ENCODE measurements around the gene FAHD1.
"Not testable (repeated sequence)": the region's sequence is repeated elsewhere in the genome, so short reads cannot be mapped to it uniquely, and the experiment has no call there.

Gene FAHD1

DNA sequence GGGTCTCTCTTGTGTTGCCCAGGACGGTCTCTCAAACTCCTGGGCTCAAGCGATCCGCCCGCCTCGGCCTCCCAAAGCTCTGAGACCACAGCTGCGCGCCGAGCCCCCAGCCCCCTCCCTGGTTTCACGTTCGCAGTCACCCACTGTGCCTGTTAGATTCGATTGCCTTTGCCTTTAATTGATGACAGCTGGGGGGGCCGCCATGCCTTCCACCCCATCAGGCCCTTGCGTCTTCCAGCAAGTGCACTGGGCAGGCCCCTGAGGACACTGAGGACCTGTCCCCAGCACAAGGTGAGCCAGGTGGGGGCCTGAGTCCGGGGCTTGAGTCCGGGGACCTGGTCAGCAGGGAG is 36.8 kb upstream of the FAHD1 start:
- DNase-seq = no peak

DNA sequence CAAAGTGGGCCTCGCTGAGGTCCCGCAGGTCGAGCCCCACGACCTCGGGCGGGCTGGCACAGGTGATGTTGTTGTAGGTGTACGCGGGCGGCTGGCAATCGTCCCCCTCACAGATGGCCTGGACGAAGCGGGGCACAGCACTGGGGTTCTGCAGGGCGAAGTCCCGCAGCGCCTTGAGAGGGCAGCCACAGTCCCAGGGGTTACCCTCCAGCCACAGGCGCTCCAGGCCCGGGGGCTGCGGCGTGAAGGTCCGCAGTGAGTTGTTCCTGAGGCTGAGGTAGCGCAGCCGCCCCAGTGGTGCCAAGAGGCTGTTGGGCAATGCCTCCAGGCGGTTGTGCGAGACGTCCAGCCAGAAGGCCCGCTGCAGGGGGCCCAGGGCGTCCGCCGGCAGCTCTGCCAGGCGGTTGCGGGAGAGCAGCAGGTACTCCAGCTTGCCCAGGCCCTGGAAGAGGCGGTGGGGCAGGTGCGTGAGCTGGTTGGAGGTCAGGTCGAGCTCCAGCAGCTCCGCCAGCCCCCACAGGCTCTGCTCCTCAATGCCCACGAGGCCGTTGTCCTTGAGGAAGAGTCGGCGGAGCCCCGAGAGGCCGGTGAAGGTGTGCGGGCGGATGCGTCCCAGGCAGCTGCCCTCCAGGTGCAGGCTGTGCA is 36.3 kb upstream of the FAHD1 start:
- no peak for DNase-seq

DNA sequence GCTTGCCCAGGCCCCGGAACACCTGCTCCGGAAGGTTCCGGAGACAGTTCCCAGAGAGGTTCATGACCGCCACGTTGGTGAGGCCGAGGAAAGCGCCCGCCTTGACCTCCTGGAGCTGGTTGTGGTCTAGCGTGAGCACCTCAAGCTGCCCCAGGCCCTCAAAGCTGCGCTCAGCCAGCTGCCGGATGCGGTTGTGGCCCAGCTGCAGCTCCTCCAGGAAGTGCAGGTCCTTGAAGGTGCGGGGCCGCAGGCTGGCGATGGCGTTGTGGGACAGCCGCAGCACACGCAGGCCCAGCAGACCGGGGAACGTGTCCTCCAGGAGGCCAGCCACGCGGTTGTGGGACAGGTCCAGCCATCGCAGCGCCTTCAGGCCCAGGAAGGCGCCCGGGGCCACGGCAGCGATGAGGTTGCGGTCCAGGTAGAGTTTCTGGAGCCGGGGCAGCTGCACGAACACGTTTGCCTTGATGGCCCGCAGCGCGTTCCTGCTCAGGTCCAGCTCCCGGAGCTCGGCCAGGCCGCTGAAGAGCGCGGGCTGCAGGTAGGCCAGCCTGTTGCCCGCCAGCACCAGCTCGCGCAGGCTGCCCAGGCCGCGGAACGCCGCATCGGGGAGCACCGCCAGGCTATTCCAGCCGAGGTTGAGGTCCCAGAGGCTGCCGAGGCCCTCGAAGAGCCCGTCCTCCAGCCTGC is 35.6 kb upstream of the FAHD1 start:
- no peak for DNase-seq

DNA sequence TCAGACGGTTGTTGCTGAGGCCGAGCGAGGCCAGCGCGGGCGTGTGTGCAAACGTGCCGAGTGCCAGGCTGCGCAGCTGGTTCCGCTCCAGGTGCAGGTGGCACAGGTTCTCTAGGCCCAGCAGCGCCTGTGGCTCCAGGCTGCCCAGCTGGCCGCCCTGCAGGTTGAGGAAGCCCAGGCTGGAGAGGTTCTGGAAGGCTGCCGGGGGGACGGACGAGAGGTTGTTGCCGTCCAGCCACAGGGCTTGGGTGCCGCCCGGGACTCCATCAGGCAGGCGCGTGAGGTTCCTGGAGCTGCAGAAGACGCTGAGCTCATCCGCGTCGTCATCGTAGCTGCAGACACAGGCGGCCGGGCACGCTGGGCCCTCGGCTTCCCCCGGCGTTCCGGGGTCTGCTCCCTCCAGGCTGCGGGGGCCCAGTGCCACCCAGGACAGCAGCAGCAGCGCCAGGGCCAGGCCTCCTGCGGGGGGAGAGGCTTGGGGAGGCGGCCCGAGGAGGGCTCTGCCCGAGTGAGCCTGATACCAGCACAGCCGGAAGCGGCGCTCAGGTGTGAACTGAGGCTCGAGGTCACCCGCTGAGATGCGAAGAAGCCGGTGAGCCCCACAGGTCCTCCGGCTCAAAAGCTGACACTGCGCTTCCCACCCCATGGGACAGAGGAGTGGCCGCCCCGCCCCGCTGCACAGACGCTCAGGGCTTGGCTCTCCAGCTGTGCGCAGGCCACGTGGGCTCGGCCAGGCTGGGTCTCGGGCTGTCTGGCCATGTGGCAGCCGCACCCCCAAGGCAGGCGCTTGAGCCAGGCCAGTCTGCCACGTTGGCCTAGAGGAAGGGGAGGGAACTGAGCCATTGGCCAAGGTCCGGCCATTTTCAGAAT is 34.8 kb upstream of the FAHD1 start:
- no peak for DNase-seq

DNA sequence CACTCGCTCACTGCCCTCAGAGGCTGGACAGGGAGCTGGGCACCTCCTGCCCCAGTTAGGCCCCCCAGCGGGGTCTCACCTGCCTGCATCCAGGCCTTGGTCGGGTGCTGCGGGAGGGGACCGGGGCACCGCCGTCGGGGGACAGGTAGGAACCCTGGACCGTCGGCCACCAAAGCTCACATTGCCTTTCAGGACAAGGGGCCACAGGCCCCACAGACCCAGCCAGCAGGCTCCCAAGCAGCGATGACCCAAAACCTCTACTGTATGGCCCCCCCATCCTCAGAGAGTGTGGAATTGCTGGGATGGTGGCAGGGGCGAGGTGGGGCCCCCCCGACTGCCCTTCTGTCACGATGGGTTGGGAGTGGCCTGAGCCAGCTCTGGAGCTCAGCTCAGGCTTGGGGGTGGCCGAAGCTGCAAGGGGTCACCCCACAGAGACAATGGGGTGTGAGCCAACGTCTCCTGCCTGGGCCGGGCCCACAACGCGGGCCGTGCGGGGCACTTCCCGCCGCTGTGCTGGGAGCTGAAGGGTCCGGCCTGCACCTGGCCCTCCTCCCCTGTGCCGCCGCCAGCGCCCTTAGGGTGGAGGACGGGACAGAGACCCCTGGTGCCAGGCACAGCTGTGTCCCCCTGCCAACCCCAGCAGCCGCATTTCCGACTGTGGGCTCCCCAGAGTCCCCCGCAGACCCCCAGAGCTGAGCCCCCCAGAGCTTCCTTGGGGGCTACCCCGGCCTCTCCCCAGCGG is 34.0 kb upstream of the FAHD1 start:
- DNase-seq = no peak

DNA sequence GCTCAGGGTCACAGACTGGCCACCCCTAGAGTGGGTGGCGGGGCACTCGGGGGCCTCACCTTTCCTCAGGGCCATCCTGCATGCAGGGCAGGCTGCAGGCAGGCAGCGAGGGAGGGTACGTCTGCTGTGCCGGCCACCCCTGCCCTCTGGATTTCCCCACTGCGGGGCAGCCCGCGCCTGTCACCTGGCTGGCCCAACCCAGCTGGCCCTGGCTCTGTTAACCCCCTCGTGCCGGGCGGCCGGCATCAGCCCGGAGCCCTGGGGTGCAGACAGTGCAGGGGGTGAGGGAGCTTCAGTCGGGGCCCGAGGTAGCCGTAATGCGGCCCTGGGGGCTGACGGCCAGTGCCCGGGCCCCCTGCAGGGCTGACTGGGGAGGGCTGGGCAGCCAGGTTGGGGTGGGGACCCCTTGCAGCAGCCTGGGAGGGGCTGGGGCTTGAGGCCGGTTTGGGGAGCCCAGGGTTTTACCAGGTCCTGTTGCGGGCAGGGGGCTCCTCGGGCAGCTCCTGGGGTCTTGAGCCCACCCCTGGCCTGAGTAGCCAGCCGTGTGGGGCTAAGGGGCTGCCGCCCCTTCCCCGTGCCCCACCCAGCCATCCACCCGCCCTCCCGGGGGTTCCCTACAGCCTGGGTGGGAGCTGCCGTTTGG is 33.3 kb upstream of the FAHD1 start, which contains the start of gene IGFALS:
Gene IGFALS, minus strand, starts transcription at position 128 of the 643 bp plus-strand sequence. Its CDS starts 53 bp downstream, at position 75.
- no peak for DNase-seq

DNA sequence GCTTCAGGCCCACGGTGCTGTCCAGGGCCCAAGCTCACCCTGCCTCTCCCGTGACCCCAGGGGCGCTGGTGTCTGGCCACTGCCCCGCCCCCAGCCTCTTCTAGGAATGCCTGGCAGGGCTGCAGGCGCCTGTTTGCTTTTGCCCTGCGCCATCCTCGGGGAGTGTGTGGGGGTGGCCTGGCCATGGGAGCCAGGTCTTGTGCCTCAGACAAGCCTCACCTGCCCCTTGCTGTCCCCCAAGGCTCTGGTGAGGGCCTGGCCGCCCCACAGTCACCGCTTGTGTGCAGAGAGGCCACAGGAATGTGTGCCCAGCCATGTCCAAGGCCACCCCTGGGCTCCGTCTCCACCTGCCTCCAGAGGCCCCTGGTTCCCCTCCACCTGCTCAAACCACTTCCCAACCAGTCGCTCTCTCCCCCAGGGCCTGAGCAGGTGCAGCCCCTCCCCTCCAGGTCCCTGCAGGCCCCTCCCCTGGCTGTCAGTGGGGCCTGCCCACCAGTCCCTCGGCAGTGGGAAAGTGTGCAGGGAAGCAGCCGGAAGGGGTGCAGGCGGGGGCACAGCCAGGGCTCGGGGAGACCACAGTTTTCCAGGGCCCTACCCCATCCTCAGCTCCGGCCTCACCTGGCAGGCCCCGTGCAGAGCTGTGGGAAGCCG is 32.7 kb upstream of the FAHD1 start:
- DNase-seq = peak; percentile 38

DNA sequence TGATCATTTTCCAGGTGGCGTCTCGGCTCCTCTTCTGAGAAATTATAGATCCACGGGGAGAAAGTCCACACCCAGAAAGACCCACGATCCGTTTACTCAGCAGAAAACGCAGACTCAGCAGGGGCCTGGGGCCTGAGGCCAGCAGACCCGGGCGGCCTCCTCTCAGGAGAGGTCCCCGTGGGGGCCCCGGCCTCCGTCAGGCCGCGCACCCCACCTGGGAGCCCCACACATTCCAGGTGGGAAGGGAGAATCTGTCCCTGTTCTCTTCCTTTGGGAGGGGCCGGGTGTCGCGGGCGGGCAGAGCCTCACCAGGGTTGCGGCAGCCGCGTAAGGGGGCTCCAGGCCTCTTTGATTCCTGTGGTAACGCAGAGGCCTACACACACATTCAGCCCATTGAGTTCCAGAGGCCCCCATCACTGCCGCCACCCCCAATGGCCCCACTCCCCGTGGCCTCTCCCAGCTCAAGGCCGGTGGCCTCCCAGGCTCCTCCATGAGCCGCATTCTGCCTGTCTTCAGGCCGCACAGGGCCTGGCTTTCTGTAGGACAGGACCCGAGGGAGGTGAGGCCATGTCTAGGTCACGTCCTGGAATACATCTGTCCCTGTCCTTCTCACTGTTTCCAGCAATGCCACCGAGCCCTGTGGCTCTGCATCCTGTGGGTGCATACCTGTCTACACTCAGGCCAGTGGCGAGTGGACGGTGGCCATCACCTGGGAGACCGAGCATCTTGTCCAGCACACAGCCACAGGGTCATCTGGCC is 31.9 kb upstream of the FAHD1 start:
- DNase-seq = no peak

DNA sequence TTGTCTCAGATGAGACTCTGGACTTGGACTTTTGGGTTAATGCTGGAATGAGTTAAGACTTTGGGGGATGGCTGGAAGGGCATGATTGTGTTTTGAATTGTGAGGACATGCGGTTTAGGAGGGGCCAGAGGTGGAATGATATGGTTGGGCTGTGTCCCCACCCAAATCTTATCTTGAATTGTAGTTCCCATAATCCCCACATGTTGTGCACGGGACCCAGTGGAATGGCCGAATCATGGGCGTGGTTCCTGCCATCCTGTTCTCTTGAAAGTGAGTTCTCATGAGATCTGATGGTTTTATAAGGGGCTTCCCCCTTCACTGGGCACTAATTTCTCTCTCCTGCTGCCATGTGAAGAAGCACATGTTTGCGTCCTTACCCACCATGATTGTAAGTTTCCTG is 27.7 kb upstream of the FAHD1 start:
- DNase-seq = not testable (repeated sequence)

DNA sequence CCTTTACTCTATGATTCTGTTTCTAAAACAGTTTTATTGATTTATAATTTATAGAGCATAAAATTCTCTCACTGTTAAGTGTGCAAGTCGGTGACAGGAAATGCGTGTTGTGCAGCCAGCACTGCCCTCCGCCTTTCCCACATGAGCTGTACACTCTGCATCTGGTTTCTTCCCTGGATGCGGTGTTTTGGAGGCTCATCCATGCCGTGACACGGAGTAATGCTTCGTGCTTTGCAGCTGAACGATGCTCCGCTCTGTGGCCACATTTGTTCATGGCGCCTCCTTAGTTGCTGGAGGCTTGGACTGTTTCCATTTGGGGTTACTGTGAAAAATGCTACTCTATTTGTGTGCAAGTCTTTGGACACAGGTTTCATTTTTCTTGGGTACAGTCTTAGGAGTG is 26.3 kb upstream of the FAHD1 start:
- DNase-seq = no peak

DNA sequence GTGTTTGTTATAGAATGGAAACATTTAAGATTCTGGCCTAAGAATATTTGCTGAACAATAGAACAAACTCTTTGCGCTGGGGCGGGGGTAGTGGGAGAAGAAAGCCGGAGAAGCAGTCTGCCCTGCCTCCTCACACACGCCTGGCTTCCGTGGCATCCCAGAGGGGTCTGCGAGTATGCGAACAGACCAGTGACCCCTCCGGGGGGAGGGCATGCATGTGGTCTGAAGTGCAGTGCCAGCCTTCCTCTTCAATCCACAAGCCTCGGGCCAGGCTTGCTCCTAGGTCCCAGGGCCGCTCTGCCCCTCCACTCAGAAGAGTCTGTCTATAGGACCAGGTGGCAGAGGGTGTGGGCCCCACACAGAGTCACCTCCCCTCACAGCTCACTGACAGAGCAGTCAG is 19.4 kb upstream of the FAHD1 start:
- DNase-seq = no peak

DNA sequence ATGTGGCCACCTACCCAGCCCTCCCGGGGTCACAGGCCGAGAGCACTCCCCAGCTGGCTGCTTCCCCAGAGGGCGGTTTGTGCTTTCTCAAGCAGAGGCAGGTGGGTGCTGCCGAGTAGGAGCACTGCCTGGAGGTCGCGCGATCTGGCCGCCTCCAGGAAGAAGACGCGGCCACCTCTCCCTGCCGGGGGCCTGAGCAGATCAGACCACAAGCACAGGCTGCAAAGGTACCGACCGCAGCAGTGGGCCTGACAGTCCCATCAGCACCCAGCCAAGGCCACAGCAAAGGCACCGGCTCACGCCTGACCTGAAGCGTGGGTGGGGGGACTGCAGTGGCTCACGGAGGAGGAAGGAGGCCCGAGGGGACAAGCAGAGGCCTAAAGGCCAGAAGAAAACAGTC is 18.3 kb upstream of the FAHD1 start:
- DNase-seq = no peak

DNA sequence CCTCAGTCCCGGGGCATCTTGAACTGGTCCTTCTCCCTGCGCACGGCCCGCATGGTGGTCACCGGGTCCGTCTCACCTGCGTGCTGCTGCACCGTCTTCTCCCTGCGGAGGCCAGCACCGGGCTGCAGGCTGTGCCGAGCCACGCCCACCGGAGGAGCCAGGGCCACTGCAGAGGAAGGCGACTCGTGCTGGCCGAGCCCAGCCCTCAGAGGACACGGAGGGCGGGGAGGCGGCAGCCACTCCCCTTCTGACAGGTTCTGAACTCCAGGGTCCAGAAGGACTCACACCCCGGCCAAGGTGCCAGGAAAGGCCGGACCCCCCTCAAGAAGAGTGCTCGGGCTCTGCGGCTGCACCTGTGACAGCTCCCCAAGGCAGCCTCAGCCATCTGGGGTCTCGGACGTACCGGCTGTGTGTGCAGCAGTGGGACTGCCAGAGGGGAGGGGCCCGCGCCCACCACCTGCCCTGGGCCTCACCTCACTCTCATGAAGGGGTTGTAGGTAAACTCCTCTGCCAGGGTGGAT is 17.7 kb upstream of the FAHD1 start:
- no peak for DNase-seq

DNA sequence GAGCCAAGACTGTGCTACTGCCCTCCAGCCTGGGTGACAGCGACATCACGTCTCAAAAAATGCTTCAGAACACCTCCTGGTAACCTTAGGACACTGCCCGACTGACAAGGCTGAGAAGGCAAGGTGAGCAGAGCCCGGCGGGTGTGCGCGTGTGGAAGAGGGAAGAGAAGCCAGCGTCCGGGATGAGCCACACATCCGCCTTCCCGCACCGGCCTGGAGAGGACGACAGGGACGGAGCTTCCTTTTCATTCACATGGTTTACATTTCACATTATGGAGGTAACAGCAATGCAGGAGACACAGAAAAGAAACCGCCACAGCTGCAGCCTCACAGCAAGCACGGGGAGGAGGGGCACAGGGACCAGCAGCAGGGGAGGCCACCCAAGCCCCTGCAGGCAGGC is 16.9 kb upstream of the FAHD1 start:
- DNase-seq = no peak

DNA sequence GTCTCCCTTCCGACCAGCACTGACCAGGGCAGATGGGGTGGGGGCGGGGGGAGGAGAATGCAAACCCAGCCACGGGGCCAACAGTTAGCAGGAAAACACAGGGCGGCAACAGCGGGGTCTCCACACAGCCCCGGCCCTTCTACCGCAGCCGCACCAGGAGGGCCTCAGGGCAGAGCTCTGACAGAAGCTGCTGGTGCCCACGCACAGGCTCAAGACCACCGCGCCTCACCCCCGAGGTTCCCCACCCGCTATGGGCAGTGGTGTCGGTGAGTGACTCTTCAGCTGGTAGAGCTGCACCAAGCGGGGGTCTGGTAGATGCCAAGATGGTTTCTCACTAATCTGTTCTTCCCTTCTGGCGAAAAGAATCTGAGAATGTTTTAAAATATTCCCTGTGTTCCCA is 16.5 kb upstream of the FAHD1 start:
- DNase-seq = no peak

DNA sequence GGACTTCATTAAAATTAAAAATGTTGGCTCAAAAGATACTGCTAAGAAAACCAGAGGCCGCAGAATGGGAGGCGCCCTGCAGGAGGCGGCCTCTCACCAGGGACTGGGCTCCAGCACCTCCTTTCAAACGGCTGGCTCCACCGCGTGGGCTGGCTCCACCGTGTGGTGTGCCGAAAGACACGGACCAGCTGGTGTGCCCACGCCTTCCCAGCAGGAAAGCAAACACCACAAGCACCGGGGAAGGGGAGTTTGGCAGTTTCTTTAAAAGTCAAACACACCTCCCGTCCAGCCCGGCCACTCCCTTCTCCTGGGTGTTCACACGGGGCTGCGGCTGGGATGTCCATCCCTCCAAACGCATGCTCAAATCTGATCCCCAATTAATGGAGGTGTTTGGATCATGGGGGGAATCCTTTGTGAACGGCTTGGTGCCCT is 14.3 kb upstream of the FAHD1 start:
- no peak for DNase-seq

DNA sequence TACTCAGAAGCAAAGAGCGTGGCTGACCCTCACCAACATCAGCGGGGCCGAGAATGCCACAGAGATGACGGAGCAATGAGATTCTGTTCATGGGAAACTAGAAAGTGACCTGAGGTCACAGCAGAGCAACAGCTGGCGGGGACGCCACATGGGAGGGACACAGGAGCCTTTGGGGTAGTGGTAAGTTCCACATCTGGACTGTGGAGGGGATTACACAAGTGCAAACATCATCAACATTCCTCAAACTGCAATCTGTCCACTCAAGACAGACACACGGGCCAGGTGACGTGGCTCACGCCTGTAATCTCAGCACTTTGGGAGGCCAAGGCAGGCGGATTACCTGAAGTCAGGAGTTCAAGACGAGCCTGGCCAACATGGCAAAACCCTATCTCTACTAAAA is 11.5 kb upstream of the FAHD1 start:
- no peak for DNase-seq

DNA sequence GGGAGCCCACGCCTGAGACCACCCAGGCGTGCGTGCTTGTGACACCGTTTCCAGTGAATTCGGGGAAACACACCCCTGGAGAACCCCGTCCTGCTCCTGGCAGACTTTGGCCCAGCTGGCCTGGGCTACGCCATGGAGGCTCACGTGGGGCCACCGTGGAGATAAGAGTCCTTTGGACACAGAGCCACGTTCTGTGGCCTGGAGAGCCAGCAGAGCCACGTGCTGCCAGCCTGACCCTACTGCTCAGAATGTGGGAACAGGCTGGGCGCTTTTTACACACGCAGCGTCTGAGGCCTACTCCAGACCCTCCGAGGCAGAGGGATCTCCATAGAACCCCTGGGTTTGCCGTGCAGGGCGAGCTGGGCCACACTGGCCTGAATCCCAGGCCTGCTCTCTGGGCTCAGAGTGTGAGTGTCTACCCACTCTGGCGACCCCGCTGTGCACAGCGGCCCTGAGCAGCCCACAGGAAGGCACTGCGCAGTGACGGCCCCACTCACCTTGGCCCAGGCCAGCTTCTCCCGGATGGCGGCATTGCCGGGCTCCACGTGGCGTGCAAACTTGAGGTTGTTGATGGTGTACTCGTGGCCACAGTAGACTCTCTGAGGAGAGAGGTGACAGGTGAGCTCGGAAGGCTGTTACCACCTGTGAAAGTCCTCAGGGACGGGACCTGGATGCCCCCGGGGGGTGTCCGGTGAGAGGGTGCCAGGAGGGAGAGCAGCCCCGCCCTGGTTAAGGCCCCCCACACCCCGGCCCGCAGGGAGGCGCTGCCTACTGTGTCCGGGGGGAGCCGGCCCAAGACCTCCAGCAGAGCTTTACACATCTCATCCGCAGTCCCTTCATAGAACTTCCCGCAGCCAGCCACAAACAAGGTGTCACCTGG is 10.4 kb upstream of the FAHD1 start:
- no peak for DNase-seq

DNA sequence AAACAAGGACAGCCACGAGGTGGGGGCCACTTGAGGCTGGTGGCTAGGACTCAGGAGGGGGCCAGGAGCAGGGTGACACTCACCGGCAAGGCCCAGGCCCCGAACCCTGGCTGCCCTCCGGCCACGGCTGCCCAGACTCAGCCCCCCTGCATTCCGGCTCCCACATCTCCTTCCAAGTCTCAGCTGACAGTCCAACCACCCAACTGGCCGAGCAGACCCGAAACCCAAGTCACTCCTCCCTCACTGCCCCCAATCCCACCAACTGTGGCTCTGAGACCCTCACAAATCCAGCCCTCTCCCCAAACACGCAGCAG is 9.8 kb upstream of the FAHD1 start:
- no peak for DNase-seq

DNA sequence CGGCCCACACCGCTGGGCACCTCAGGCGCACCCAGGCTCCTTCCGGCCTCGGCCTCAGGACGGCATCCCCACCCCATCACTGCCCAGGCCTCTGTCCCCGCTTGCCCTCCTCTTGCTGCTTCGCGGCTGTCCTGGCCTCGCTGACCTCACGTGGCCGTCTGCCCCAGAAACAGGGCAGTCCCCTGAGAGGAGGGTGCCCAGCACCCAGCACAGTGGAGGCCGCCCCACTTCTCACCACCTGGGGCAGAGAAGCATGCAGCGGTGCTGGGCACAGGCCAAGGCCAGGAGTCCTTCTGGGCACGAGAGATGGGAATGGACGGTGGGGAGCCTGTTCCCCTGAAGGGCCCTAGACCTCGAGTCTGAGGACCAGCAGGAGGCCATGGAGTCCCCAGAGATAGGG is 9.3 kb upstream of the FAHD1 start:
- DNase-seq = no peak
